IMR-90 (cell line): ENCODE data around the gene SERPINA3. TPM values are rescaled to one million over a fixed set of nuclear protein-coding genes. Genes with fewer than 3 reads are reported as not detected.

Experiments used
- ATAC-seq: fragments of 200-7000 bp; cut with Tn5 transposase; 2 replicates; pipeline ENCODE4 v1.9.1; 2020; ENCODE audit warnings: low read depth, mild to moderate bottlenecking, moderate library complexity
- BruUV-seq: library from RNA; stranded (reverse); fragments of 400-500 nt; replicated peaks from 2 replicates; lab custom pipeline; 2021; lab: Mats Ljungman, UMichigan
- CTCF ChIA-PET: fragments of 300-600 bp; formaldehyde crosslinking; extraction: SDS; loops from one replicate; lab custom pipeline; 2021; ENCODE audit warnings: antibody characterized with exemption; lab: Yijun Ruan, JAX
- POLR2A ChIA-PET: fragments of 300-600 bp; sonication (Branson Sonifier 250); formaldehyde crosslinking; loops from one replicate; lab custom pipeline; 2022; ENCODE audit warnings: antibody characterized with exemption; ENCODE audit not compliant: unreplicated experiment; lab: Charles Lee
- DNase-seq: peaks from one replicate; pipeline ENCODE4 v3.0.0; 2013
- H2AFZ ChIP-seq: replicated peaks from 2 replicates; pipeline ENCODE3; 2013; ENCODE audit warnings: low read length, mild to moderate bottlenecking; ENCODE audit not compliant: poor library complexity
- H2AK5ac ChIP-seq: 2 replicates; pipeline ENCODE4 v1.6.1; 2013; ENCODE audit warnings: low read depth, low read length, inconsistent platforms
- H2AK9ac ChIP-seq: replicated peaks from 2 replicates; pipeline ENCODE3; 2013; ENCODE audit warnings: mild to moderate bottlenecking, low read depth, low read length, moderate library complexity; ENCODE audit not compliant: poor library complexity
- H2BK120ac ChIP-seq: 2 replicates; pipeline ENCODE4 v1.6.1; 2013; ENCODE audit warnings: low read depth, low read length, inconsistent platforms
- H2BK15ac ChIP-seq: 3 replicates; pipeline ENCODE4 v1.6.1; 2013; ENCODE audit warnings: low read depth, low read length, inconsistent platforms
- H2BK20ac ChIP-seq: 2 replicates; pipeline ENCODE4 v1.6.1; 2013; ENCODE audit warnings: low read depth, mild to moderate bottlenecking, inconsistent platforms, low read length, moderate library complexity
- H2BK5ac ChIP-seq: 2 replicates; pipeline ENCODE4 v1.6.1; 2013; ENCODE audit warnings: mild to moderate bottlenecking, low read depth, low read length, inconsistent platforms; ENCODE audit not compliant: poor library complexity, severe bottlenecking
- H3K14ac ChIP-seq: replicated peaks from 2 replicates; pipeline ENCODE4 v1.6.1; 2013; ENCODE audit warnings: low read depth, low read length, inconsistent platforms
- H3K18ac ChIP-seq: 2 replicates; pipeline ENCODE4 v1.6.1; 2013; ENCODE audit warnings: low read depth, low read length, control low read depth
- H3K23ac ChIP-seq: 2 replicates; pipeline ENCODE4 v1.6.1; 2013; ENCODE audit warnings: low read depth, low read length, inconsistent platforms
- H3K27ac ChIP-seq: 2 replicates; pipeline ENCODE4 v1.5.1; 2013; ENCODE audit warnings: mild to moderate bottlenecking, control low read depth, low read length; ENCODE audit not compliant: insufficient read depth
- H3K27me3 ChIP-seq: 2 replicates; pipeline ENCODE4 v1.6.1; 2013; ENCODE audit warnings: low read length; ENCODE audit not compliant: control insufficient read depth, insufficient read depth
- H3K36me3 ChIP-seq: 2 replicates; pipeline ENCODE4 v1.6.1; 2013; ENCODE audit warnings: low read length, mixed read lengths; ENCODE audit not compliant: control insufficient read depth, insufficient read depth
- H3K4ac ChIP-seq: 2 replicates; pipeline ENCODE4 v1.6.1; 2013; ENCODE audit warnings: low read depth, low read length, inconsistent platforms
- H3K4me1 ChIP-seq: 2 replicates; pipeline ENCODE4 v1.6.1; 2013; ENCODE audit warnings: low read length, mixed read lengths; ENCODE audit not compliant: control insufficient read depth, insufficient read depth
- H3K4me2 ChIP-seq: 2 replicates; pipeline ENCODE4 v1.6.1; 2013; ENCODE audit warnings: low read depth, mild to moderate bottlenecking, control low read depth, low read length, moderate library complexity
- H3K4me3 ChIP-seq: 2 replicates; pipeline ENCODE4 v1.5.1; 2013; ENCODE audit warnings: low read depth, mild to moderate bottlenecking, control low read depth, low read length, moderate library complexity; ENCODE audit not compliant: insufficient read depth
- H3K56ac ChIP-seq: 2 replicates; pipeline ENCODE4 v1.6.1; 2013; ENCODE audit warnings: low read length, inconsistent platforms; ENCODE audit not compliant: insufficient read depth; ENCODE audit errors: extremely low read depth
- H3K79me1 ChIP-seq, 2 experiments: 2 replicates each; pipeline ENCODE4 v1.6.1; 2013; ENCODE audit warnings: low read length in 2 of 2, inconsistent platforms in 1 of 2, low read depth in 1 of 2
- H3K9ac ChIP-seq: 2 replicates; pipeline ENCODE4 v1.6.1; 2013; ENCODE audit warnings: low read depth, low read length, control low read depth
- H3K9me1 ChIP-seq: 2 replicates; pipeline ENCODE4 v1.6.1; 2013; ENCODE audit warnings: low read length, inconsistent platforms; ENCODE audit not compliant: insufficient read depth
- H3K9me3 ChIP-seq: 2 replicates; pipeline ENCODE4 v1.6.1; 2013; ENCODE audit warnings: low read length; ENCODE audit not compliant: control insufficient read depth, insufficient read depth
- H4K20me1 ChIP-seq: 2 replicates; pipeline ENCODE4 v1.6.1; 2013; ENCODE audit warnings: low read length, inconsistent platforms; ENCODE audit not compliant: insufficient read depth
- H4K5ac ChIP-seq: 2 replicates; pipeline ENCODE4 v1.6.1; 2013; ENCODE audit warnings: mild to moderate bottlenecking, low read depth, low read length, control low read depth
- H4K8ac ChIP-seq, 2 experiments: 2 replicates each; pipeline ENCODE4 v1.6.1; 2013; ENCODE audit warnings: low read depth in 2 of 2, low read length in 2 of 2, control low read depth in 1 of 2, inconsistent platforms in 1 of 2
- H4K91ac ChIP-seq: 2 replicates; pipeline ENCODE4 v1.6.1; 2013; ENCODE audit warnings: low read depth, low read length, inconsistent platforms; ENCODE audit not compliant: insufficient read depth
- BHLHE40 ChIP-seq: fragments of 150-350 bp; IDR thresholded peaks from 2 replicates; pipeline ENCODE4 v1.6.1; 2016; ENCODE audit warnings: mild to moderate bottlenecking, low read depth, low read length
- CEBPB ChIP-seq: IDR thresholded peaks from 2 replicates; pipeline ENCODE4 v1.6.1; 2012; ENCODE audit warnings: low read depth, low read length, improper control_type of control experiment
- CHD1 ChIP-seq: IDR thresholded peaks from 2 replicates; pipeline ENCODE4 v1.6.1; 2012; ENCODE audit warnings: low read depth, low read length, improper control_type of control experiment
- FOS ChIP-seq: fragments of 150-350 bp; IDR thresholded peaks from 2 replicates; pipeline ENCODE4 v1.6.1; 2016; ENCODE audit warnings: low read depth, low read length
- MAFK ChIP-seq: IDR thresholded peaks from 2 replicates; pipeline ENCODE4 v1.6.1; 2012; ENCODE audit warnings: low read depth, low read length, improper control_type of control experiment
- NFE2L2 ChIP-seq: fragments of 150-350 bp; IDR thresholded peaks from 2 replicates; pipeline ENCODE4 v1.6.1; 2016; ENCODE audit warnings: low read depth, mild to moderate bottlenecking, low read length
- SMC3 ChIP-seq: fragments of 150-350 bp; IDR thresholded peaks from 2 replicates; pipeline ENCODE4 v1.6.1; 2016; ENCODE audit warnings: low read depth, mild to moderate bottlenecking, antibody characterized with exemption, low read length, moderate library complexity
- USF2 ChIP-seq: fragments of 150-350 bp; IDR thresholded peaks from 2 replicates; pipeline ENCODE4 v1.6.1; 2017; ENCODE audit warnings: mild to moderate bottlenecking, antibody characterized with exemption, low read length, low read depth
- WGBS, 2 experiments: methylation state at CpG; one replicate each; pipeline versions ENCODE4 v1.1.5 to v1.1.7; 2013; ENCODE audit warnings: missing lambda C conversion rate in 2 of 2; ENCODE audit not compliant: insufficient read length in 1 of 2; ENCODE audit errors: extremely low coverage in 2 of 2; 5-methylcytosine and 5-hydroxymethylcytosine counted together
- dilution Hi-C: fragments of 300-500 bp; cut with HindIII; formaldehyde crosslinking; loops from one replicate; pipeline ENCODE4 v1.14.3; 2018; ENCODE audit warnings: low sequenced_read_pairs; ENCODE audit not compliant: unreplicated experiment
- in situ Hi-C: fragments of 300-500 bp; cut with MboI; formaldehyde crosslinking; loops from 3 replicates; pipeline ENCODE4 v1.14.3; 2019; ENCODE audit warnings: low sequenced_read_pairs, inconsistent platforms, mixed read lengths
- intact Hi-C: fragments of 100-400 bp; cut with micrococcal nuclease; formaldehyde crosslinking; loops from 2 replicates; pipeline ENCODE4 v1.10.0; 2022
- polyA plus RNA-seq, 3 experiments: library from polyadenylated mRNA; depleted of rRNA; stranded (reverse); fragments of >200 nt; gene quantifications; 2 replicates each; pipeline ENCODE4 v1.2.3, GENCODE V29; 2012; ENCODE audit warnings: low replicate concordance in 1 of 3
- total RNA-seq: library from RNA; depleted of rRNA; stranded (reverse); fragments of >200 nt; gene quantifications from 2 replicates; pipeline ENCODE4 v1.2.3, GENCODE V29; 2012

SERPINA3 gene
- total and polyA plus RNA-seq, 2 of the 4 experiments (the other 2 are of a cell fraction): 0.36 to 0.48 TPM

- no peak for TF ChIP-seq FOS
Measured at GRCh38 chr14:94581127-94581999, 30.8 kb upstream of the SERPINA3 start, which contains the start of gene SERPINA5 (continued).

- Histone ChIP-seq H3K4me2 (no peak overlapping the region), H3K23ac (no peak overlapping the region), H3K9me1 (no peaks in the 10 kb centered on the region), H2BK20ac (no peak overlapping the region), H2BK120ac (no peak overlapping the region), H3K4ac (no peak overlapping the region), H4K91ac (no peak overlapping the region), H3K4me3 (no peak overlapping the region), H3K9ac (no peak overlapping the region), H2BK15ac (no peak overlapping the region), H4K20me1 (no peaks in the 10 kb centered on the region), H3K4me1 (no peaks in the 10 kb centered on the region), H3K18ac (no peak overlapping the region), H4K5ac (no peak overlapping the region), H2BK5ac (no peak overlapping the region), H2AFZ (no peak overlapping the region), H3K27ac (no peak overlapping the region), H3K36me3 (no peaks in the 10 kb centered on the region), H4K8ac (no peak overlapping the region), H3K79me1 (no peaks in the 10 kb centered on the region), H3K27me3 (peaks cover 2% of the 10 kb centered on the region), H2AK9ac (no peak overlapping the region), H3K56ac (no peak overlapping the region), H3K14ac (no peak overlapping the region), H2AK5ac (no peak overlapping the region), H3K9me3 (no peaks in the 10 kb centered on the region)
- intact Hi-C loops: no loop called here
- WGBS, 2 experiments: 80% methylated on average over 2 of the region's 7 CpGs; no CpG with 5 or more reads in 1 of the 2 experiments
- no peak for DNase-seq
- POLR2A ChIA-PET: no interaction called here
- dilution Hi-C loops: no loop called here
- in situ Hi-C loops: no loop called here
- no peak for TF ChIP-seq CEBPB
- no peak for TF ChIP-seq FOS
- TF ChIP-seq SMC3: no peak
- TF ChIP-seq BHLHE40: no peak
- no peak for TF ChIP-seq NFE2L2
- no peak for TF ChIP-seq USF2
- no peak for TF ChIP-seq MAFK
- no peak for TF ChIP-seq CHD1
- CTCF ChIA-PET: no interaction called here
- no peak for ATAC-seq
- BruUV-seq: no TSS peak
Measured at GRCh38 chr14:94582199-94582750, 29.9 kb upstream of the SERPINA3 start.
